ENCODE measurements around the gene ACLY.

The ACLY gene

DNA sequence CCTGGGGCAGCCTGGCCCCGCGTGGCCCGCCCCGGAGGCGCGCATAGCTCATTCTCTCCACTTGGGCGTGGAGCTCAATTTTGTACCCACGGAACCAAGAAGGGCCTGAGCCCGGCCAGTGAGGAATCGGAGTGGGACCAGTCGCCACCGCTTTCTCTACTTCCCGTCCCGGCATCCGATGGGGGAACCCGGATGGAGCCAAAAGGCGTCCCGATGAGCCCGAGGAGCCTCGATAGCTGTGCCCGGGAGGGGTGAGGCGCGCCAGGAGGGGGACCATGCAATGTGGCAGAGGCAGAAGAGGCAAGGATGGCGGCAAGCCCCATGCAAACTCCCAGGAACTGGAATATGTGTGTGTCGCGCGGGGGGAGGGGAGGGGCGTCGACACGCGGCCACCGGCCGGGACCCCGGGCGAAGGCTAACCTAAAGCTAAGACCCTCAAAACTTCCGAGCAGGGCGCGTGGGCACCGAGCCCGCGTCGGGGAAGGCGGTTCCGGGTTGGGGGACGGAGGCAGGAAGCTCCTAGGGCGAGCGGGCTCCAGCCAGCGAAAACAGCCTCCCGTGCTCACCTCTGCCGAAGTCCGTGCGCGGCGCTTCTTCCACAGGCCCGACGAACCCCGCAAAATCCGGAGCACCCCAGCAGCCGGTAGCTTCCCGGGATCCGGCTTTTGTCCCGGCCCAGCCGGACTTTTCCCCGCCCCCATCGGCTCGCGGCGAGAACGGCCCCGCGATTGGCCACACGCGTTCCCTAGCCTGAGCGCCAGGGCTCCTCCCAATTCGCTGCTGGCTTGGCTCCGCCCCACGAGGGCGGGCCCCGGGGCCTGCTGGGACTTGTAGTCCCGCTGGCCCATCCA lies at the start of gene ACLY (continued):
- TF ChIP-seq KLF10 (tag by site-specific recombination; IDR thresholded peaks at IDR 0.05) (peak; percentile 56; the same call in 1 of the 2 replicates), ZSCAN23 (tag by site-specific recombination; IDR thresholded peaks at IDR 0.05) (0 out of 2 replicates have a peak, but pooled peaks have one; percentile 62), TCF7L2 (IDR thresholded peaks at IDR 0.05; ENCODE audit: borderline replicate concordance, low read depth, low read length) (no peak), SP2 (tag by site-specific recombination; IDR thresholded peaks at IDR 0.05) (peak; percentile 96), ZNF548 (tag by site-specific recombination; IDR thresholded peaks at IDR 0.05) (no peak), ZNF266 (tag by site-specific recombination; IDR thresholded peaks at IDR 0.05; ENCODE audit: low read depth) (no peak), ZNF404 (tag by site-specific recombination; IDR thresholded peaks at IDR 0.05) (no peak), ZIC2 (tag by site-specific recombination; IDR thresholded peaks at IDR 0.05) (peak; percentile 11; the same call in 1 of the 2 replicates), GLIS2 (tag by site-specific recombination; IDR thresholded peaks at IDR 0.05) (peak; percentile 41), ZNF366 (tag by site-specific recombination; conservative IDR thresholded peaks at IDR 0.05) (0 out of 2 replicates have a peak, but pooled peaks have one; percentile 29), ZNF19 (tag by site-specific recombination; IDR thresholded peaks at IDR 0.05; ENCODE audit: low read depth) (no peak), ZEB2 (tag by site-specific recombination; IDR thresholded peaks at IDR 0.05) (peak; percentile 71), ZNF157 (tag by site-specific recombination; IDR thresholded peaks at IDR 0.05) (no peak), ZBTB21 (tag by site-specific recombination; IDR thresholded peaks at IDR 0.05) (no peak), ZFHX2 (tag by site-specific recombination; conservative IDR thresholded peaks at IDR 0.05) (peak; percentile 45; the same call in 1 of the 2 replicates), ZFP37 (tag by site-specific recombination; IDR thresholded peaks at IDR 0.05) (peak; percentile 59; the same call in 1 of the 2 replicates), ZNF10 (tag by site-specific recombination; IDR thresholded peaks at IDR 0.05) (no peak)
- TF ChIP-seq, protein P1, sequence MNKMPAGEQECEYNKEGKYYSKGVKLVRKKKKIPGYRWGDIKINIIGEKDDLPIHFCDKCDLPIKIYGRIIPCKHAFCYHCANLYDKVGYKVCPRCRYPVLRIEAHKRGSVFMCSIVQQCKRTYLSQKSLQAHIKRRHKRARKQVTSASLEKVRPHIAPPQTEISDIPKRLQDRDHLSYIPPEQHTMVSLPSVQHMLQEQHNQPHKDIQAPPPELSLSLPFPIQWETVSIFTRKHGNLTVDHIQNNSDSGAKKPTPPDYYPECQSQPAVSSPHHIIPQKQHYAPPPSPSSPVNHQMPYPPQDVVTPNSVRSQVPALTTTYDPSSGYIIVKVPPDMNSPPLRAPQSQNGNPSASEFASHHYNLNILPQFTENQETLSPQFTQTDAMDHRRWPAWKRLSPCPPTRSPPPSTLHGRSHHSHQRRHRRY (tag by site-specific recombination; IDR thresholded peaks at IDR 0.05) = 0 out of 2 replicates have a peak, but pooled peaks have one; percentile 39
- TF ChIP-seq, protein P2, sequence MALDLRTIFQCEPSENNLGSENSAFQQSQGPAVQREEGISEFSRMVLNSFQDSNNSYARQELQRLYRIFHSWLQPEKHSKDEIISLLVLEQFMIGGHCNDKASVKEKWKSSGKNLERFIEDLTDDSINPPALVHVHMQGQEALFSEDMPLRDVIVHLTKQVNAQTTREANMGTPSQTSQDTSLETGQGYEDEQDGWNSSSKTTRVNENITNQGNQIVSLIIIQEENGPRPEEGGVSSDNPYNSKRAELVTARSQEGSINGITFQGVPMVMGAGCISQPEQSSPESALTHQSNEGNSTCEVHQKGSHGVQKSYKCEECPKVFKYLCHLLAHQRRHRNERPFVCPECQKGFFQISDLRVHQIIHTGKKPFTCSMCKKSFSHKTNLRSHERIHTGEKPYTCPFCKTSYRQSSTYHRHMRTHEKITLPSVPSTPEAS (tag by site-specific recombination; IDR thresholded peaks at IDR 0.05) = no peak
- TF ChIP-seq, protein P3, sequence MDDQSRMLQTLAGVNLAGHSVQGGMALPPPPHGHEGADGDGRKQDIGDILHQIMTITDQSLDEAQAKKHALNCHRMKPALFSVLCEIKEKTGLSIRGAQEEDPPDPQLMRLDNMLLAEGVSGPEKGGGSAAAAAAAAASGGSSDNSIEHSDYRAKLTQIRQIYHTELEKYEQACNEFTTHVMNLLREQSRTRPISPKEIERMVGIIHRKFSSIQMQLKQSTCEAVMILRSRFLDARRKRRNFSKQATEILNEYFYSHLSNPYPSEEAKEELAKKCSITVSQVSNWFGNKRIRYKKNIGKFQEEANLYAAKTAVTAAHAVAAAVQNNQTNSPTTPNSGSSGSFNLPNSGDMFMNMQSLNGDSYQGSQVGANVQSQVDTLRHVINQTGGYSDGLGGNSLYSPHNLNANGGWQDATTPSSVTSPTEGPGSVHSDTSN (CRISPR knock-in tag; IDR thresholded peaks at IDR 0.05) = no peak; the same call in none of the 2 replicates

DNA sequence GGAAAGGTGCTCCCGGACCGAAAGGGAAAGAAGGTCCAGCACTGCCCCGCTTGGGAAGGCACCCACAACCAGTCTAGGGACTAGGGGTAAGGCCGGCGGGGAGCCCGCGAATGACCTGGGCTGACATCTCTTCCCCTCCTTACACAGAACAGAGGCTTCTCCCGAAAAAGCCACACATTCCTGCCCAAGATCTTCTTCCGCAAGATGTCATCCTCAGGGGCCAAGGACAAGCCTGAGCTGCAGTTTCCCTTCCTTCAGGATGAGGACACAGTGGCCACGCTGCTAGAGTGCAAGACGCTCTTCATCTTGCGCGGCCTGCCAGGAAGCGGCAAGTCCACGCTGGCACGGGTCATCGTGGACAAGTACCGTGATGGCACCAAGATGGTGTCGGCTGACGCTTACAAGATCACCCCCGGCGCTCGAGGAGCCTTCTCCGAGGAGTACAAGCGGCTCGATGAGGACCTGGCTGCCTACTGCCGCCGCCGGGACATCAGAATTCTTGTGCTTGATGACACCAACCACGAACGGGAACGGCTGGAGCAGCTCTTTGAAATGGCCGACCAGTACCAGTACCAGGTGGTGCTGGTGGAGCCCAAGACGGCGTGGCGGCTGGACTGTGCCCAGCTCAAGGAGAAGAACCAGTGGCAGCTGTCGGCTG lies 49.3 kb upstream of the ACLY start:
- CTCF ChIA-PET = interaction anchor here (0.6 kb wide), 1 partner anchor 38 kb away, joined by 3 read pairs; no protein-coding TSS in a partner anchor
- POLR2A ChIA-PET = interaction anchor here (0.6 to 3.3 kb wide), 8 partner anchors 11 to 79 kb away, joined by 3 to 19 read pairs (median 5); partner anchors contain the start of genes ACLY, DNAJC7, NKIRAS2 and ODAD4
- TF ChIP-seq ZNF433 (tag by site-specific recombination; IDR thresholded peaks at IDR 0.05; ENCODE audit: low read depth) = no peak
- no peak for TF ChIP-seq BCL11B (tag by site-specific recombination; IDR thresholded peaks at IDR 0.05; ENCODE audit: low read depth)
- TF ChIP-seq, protein P4, sequence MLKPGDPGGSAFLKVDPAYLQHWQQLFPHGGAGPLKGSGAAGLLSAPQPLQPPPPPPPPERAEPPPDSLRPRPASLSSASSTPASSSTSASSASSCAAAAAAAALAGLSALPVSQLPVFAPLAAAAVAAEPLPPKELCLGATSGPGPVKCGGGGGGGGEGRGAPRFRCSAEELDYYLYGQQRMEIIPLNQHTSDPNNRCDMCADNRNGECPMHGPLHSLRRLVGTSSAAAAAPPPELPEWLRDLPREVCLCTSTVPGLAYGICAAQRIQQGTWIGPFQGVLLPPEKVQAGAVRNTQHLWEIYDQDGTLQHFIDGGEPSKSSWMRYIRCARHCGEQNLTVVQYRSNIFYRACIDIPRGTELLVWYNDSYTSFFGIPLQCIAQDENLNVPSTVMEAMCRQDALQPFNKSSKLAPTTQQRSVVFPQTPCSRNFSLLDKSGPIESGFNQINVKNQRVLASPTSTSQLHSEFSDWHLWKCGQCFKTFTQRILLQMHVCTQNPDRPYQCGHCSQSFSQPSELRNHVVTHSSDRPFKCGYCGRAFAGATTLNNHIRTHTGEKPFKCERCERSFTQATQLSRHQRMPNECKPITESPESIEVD (tag by site-specific recombination; IDR thresholded peaks at IDR 0.05) = no peak
- TF ChIP-seq ZNF677 (tag by site-specific recombination; IDR thresholded peaks at IDR 0.05) = no peak
- TF ChIP-seq, protein P5, sequence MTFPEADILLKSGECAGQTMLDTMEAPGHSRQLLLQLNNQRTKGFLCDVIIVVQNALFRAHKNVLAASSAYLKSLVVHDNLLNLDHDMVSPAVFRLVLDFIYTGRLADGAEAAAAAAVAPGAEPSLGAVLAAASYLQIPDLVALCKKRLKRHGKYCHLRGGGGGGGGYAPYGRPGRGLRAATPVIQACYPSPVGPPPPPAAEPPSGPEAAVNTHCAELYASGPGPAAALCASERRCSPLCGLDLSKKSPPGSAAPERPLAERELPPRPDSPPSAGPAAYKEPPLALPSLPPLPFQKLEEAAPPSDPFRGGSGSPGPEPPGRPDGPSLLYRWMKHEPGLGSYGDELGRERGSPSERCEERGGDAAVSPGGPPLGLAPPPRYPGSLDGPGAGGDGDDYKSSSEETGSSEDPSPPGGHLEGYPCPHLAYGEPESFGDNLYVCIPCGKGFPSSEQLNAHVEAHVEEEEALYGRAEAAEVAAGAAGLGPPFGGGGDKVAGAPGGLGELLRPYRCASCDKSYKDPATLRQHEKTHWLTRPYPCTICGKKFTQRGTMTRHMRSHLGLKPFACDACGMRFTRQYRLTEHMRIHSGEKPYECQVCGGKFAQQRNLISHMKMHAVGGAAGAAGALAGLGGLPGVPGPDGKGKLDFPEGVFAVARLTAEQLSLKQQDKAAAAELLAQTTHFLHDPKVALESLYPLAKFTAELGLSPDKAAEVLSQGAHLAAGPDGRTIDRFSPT (tag by site-specific recombination; IDR thresholded peaks at IDR 0.05) = no peak
- TF ChIP-seq ZNF274 (IDR thresholded peaks at IDR 0.05; ENCODE audit: low read length) = no peak
- TF ChIP-seq ZNF274 (tag by site-specific recombination; IDR thresholded peaks at IDR 0.05; ENCODE audit: borderline replicate concordance) = no peak

More for the DNA sequence above, 49.3 kb upstream of the ACLY start:
- Histone ChIP-seq H3K27ac (ENCODE audit: extremely low read depth, low read depth, low read length) (peak overlapping the region; percentile 89), H3K36me3 (ENCODE audit: control insufficient read depth in 2 of 2, insufficient read depth in 1 of 2, low read length in 2 of 2) (peaks cover 25 to 51% of the 10 kb centered on the region in 2 experiments), H3K9me3 (ENCODE audit: control insufficient read depth, insufficient read depth, low read depth, low read length) (no peaks in the 10 kb centered on the region), H3K4me1 (ENCODE audit: control insufficient read depth, insufficient read depth, low read length) (0 out of 2 replicates have a peak, but pooled peaks cover 4% of the 10 kb centered on the region), H3K4me3 (ENCODE audit: low read depth, low read length) (peak overlapping the region; percentile 76; the same call in 1 of the 2 replicates)

Data from HEK293 (cell line).